Right forelimb (tissue), 1 donor: Measurements from ENCODE around the gene RPP40.
"Not testable (repeated sequence)": the region's sequence is repeated elsewhere in the genome, so short reads cannot be mapped to it uniquely, and the experiment has no call there.

Source experiments
- DNase-seq: peaks from one replicate; pipeline ENCODE4 v3.0.0-alpha.2; 2018

Gene RPP40

GRCh38 chr6:5014072-5014561 is 10.3 kb upstream of the RPP40 start:
- no peak for DNase-seq

GRCh38 chr6:5012519-5012918 is 8.7 kb upstream of the RPP40 start:
- DNase-seq, result no peak

GRCh38 chr6:5011346-5011745 is 7.5 kb upstream of the RPP40 start:
- DNase-seq, result no peak

DNA sequence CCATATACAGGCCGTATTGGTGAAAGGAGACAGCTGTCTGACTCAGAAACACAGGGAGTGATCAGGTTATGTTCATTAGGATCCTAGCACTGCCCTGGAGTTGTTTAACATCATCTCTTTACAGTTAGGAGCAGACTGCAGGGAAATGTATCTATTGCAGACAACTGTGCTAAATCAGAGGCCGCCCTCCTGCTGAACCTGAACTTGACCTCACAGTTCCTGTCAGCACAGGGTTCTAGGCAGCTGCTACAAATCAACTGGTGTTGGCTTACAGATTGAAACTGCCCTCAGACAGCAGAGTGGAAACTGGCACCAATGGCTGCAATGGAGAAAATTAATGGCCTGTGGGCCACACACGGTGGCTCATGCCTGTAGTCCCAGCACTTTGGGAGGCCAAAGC is 3.7 kb upstream of the RPP40 start:
- DNase-seq, result no peak

DNA sequence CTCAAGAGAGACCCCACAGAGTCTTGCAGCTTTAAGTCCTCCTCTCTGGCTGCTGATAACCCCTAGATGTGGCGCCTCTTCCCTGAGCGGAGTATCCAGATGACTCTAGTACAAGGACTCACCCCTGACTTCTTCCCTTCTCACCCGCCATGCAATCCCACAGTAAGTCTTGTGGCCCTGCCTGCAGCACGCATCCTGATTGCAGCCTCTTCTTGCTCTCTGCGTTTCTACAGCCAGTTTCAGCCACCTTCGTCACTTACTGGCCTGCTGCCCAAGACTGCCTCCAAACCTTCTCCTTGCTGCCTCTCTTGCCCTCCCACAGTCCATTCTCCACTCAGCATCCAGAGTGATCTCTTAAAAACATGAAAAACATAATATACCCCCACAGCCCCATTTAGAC is 2.4 kb upstream of the RPP40 start:
- no peak for DNase-seq

- not testable (repeated sequence) for DNase-seq
These were observed 1.2 kb upstream of the RPP40 start for GRCh38 chr6:5005038-5005433.

DNA sequence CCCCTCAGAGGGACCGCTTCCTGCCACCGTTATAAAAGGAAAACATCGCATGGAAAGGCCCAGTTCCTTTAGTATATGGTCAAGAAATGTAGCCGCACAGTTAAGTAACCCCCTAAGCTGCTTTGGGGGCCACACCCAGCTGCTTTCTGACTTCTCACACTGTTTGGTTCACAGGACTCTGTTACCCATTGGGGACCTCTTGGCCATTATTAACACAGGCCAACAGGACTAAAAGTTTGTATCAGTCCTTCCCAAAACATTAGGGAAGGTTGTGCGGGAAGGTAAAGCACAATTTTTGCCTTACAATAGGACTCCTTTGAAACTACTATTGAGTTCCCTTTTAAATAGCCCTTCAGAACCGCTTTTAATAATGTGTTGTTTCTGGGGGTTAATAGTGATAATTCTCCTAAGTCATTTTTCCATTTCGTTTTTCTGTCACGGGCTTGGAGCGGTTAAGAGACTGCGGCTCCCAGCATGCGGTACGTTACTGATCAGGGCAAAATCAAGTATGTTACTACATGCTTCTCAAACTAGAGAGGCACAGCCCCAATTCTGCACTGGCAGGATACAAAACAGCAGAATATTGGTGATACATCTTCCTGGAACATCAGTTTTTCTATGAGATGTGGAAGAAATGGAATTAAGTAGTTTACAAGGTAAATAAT is 668 bp upstream of the RPP40 start:
- DNase-seq, result no peak

- DNase-seq, result no peak
These were observed 4.3 kb downstream of the RPP40 start for GRCh38 chr6:4999586-4999985.

GRCh38 chr6:4997862-4998261 is 6.0 kb downstream of the RPP40 start:
- DNase-seq, result no peak

DNA sequence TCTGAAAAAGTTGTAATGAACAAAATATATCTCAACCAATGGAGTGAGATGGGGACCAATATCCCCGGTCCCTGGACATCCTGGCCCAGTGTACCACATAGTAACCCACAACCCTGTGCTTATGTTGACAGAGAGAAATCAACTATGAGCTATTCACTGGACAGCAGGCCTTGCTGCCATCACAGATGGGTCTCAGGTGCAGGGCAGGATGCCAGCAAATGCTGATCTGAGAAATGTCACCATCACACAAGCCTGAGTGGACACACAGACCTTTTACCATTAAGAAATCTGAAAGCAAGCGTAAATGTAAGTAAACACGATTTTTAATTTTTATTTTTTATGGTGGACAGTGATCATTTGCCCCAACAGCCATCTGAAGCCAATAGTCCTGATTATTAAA is 9.1 kb downstream of the RPP40 start:
- DNase-seq, result no peak

- no peak for DNase-seq
These were observed 16.4 kb downstream of the RPP40 start for GRCh38 chr6:4987432-4987831.

- DNase-seq, result no peak
These were observed 16.8 kb downstream of the RPP40 start for GRCh38 chr6:4986999-4987398.

- DNase-seq, result no peak
These were observed 20.5 kb downstream of the RPP40 start for GRCh38 chr6:4983322-4983721.

DNA sequence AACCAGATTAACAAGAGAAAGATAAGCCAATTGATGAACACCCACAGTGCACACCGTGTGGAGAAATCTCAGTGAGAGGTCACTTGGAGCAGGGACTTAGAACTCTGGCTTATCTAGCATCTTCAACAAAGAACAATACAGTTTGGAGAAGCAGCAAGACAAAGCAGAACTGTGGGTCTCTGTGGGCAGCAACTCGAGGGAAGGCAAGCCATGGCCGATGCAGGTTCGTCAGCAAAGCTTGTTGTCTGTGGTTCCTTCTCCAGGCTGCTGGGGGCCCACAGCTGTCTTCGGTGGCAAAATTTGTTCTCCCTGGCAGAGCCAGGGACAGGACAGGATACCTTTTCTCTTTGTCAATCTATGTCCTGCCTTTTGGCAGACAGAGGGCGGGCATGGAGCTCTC is 22.1 kb downstream of the RPP40 start:
- DNase-seq, result no peak

GRCh38 chr6:4979426-4979825 is 24.4 kb downstream of the RPP40 start:
- DNase-seq, result no peak

GRCh38 chr6:4977468-4977867 is 26.4 kb downstream of the RPP40 start:
- no peak for DNase-seq

GRCh38 chr6:4975506-4975905 is 28.3 kb downstream of the RPP40 start:
- DNase-seq, result no peak

DNA sequence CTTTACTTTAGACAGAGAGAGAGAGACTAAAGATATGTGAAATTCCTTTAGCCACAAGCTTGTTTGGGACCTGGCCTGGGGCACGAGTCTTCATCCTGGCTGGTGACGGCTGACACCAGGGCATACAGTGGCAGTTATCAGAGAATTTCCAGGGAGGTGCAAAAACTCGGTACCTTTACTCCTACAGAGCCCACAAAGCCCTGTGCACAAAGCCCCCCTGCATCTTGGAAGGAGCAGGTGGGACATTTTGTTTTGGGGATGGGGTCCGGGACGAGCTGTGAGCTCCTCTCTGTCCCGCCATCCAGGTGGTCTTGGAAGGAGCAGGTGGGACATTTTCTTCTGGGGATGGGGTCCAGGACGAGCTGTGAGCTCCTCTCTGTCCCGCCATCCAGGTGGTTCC is 28.9 kb downstream of the RPP40 start:
- no peak for DNase-seq

- peak; percentile 84 for DNase-seq
These were observed 29.7 kb downstream of the RPP40 start for GRCh38 chr6:4973982-4974745.

GRCh38 chr6:4973415-4973814 is 30.4 kb downstream of the RPP40 start:
- DNase-seq, result peak; percentile 41

- DNase-seq, result no peak
These were observed 31.4 kb downstream of the RPP40 start for GRCh38 chr6:4972438-4972837.

- DNase-seq, result no peak
These were observed 32.0 kb downstream of the RPP40 start for GRCh38 chr6:4971851-4972250.

DNA sequence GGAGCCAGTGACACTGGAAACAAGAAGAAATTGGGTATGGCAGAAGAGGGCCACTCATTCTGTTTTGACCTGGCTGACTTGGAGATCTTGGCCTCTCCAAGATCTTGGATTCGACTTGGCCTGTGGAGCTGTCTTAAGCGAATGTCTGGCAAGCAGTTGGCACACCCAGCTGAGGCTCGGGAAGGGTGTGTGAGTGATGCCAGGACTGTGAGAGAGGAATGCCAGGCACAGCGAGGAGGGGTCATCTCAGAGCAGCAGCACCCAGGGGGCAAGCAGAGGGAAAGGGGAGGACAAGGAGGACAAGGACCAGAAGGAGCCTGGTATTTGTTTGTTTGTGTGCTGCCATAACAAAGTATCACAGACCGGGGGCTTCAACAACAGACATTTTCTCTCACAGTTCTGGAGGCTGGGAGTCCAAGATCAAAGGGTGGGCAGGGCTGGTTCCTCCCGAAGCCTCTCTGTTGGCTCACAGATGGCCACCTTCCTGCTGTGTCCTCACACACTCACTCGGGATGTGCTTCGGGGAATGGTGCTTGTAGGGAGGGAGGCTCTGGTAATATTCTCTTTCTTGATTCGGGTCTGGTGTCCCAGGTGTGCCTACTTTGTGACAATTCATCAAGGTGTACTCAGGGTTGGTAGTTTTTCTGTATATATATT is 33.0 kb downstream of the RPP40 start:
- no peak for DNase-seq
